HEK293T (cell line): ENCODE measurements around the gene TRDN.

Source experiments
- ARNT ChIP-seq: fragments of 450-650 bp; IDR thresholded peaks from 2 replicates; pipeline ENCODE4 v1.6.1; 2017; ENCODE audit warnings: mild to moderate bottlenecking
- BHLHE40 ChIP-seq: fragments of 450-650 bp; IDR thresholded peaks from 2 replicates; pipeline ENCODE4 v1.6.1; 2016; ENCODE audit warnings: mild to moderate bottlenecking, moderate library complexity, borderline replicate concordance
- FOXK2 ChIP-seq: fragments of 450-650 bp; IDR thresholded peaks from 2 replicates; pipeline ENCODE4 v1.6.1; 2016; ENCODE audit warnings: mild to moderate bottlenecking
- FOXM1 ChIP-seq: fragments of 450-650 bp; IDR thresholded peaks from 2 replicates; pipeline ENCODE4 v1.6.1; 2017; ENCODE audit warnings: mild to moderate bottlenecking, borderline replicate concordance
- L3MBTL2 ChIP-seq: fragments of 450-650 bp; conservative IDR thresholded peaks from 2 replicates; pipeline ENCODE4 v1.6.1; 2016; ENCODE audit warnings: mild to moderate bottlenecking
- NFRKB ChIP-seq: fragments of 450-650 bp; IDR thresholded peaks from 2 replicates; pipeline ENCODE4 v1.6.1; 2016; ENCODE audit warnings: mild to moderate bottlenecking, moderate library complexity
- TARDBP ChIP-seq: fragments of 450-650 bp; IDR thresholded peaks from 2 replicates; pipeline ENCODE4 v1.6.1; 2016

GRCh38 chr6:123215211-123215610, 421.5 kb downstream of the TRDN start:
- TF ChIP-seq NFRKB (no peak), FOXK2 (no peak), ARNT (no peak), L3MBTL2 (no peak), BHLHE40 (no peak), TARDBP (no peak), FOXM1 (no peak)
